HG03135 (cell line): ENCODE data around the gene LCP2.
A peak's percentile ranks its signal among the peaks of the same experiment; 100 is the strongest.

ENCODE experiments used
- ATAC-seq: cut with Tn5 transposase; IDR thresholded peaks from one replicate; pipeline ENCODE4 v1.9.1; 2021; ENCODE audit warnings: mild to moderate bottlenecking, moderate library complexity; ENCODE audit not compliant: unreplicated experiment

LCP2 gene

DNA sequence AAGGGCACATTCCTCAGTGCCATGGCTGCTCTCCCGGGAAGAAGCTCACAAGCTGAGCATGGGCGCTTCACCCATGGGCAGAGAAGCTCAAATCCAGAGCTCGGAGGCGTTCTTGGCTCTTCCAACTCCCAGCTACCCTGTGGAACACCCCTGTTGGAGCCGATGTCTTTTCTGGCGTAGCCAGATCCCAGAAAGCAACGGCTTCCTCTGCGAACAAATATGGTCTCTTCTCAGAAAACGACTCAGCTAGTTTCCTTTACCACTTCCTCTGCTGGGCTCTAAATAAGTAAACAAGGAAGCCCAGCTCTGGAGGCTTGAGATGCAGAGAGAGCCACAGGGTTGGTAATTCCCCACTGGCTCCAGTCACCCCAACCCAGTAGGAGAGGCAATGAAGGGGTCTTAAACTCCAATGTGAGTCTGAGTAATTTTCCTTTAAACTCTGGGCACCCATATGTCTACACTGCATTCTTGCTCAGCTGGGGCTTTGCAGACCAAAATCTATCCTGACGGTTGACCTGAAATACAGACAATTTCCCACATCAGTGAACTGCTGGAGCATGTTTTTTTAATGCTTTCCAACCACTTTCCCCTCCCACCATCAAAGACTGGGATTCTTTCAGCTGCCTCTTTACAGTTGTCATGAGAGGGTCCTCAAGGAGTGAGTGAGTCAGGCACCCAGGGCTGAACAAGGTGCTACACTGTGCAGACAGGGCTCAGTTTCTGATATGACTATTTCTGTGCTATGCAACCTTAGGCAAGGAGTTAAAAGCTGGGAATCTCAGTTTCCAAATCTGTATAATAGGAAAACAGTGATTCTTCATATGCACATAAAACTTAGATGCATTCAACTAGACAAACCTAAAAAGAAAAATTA, at the start of gene LCP2:
LCP2 (minus strand) TSS at position 189 of the 874 bp plus-strand sequence; CDS start at position 23, 166 bp downstream.
- ATAC-seq, result peak; percentile 42

GRCh38 chr5:170347022-170347567, 49.5 kb upstream of the LCP2 start:
- ATAC-seq, result no peak

DNA sequence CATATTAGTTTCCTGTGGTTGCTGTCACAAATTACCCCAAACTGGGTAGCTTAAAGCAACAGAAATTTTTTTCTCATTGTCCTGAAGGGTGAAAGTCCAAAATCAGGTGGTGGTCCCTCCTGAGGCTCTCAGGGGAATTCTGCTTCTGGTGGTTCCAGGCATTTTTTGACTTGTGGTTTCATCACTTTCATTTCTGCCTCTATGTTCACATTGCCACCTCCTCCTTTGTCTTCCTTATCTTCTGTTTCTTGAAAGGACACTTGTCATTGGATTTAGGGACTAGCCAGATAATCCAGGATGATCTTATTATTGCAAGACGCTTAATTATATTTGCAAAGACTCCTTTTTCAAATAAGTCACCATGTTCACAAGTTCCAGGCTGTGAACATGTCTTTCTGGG, 48.4 kb upstream of the LCP2 start:
- ATAC-seq, result no peak

GRCh38 chr5:170343177-170343576, 45.6 kb upstream of the LCP2 start:
- no peak for ATAC-seq

DNA sequence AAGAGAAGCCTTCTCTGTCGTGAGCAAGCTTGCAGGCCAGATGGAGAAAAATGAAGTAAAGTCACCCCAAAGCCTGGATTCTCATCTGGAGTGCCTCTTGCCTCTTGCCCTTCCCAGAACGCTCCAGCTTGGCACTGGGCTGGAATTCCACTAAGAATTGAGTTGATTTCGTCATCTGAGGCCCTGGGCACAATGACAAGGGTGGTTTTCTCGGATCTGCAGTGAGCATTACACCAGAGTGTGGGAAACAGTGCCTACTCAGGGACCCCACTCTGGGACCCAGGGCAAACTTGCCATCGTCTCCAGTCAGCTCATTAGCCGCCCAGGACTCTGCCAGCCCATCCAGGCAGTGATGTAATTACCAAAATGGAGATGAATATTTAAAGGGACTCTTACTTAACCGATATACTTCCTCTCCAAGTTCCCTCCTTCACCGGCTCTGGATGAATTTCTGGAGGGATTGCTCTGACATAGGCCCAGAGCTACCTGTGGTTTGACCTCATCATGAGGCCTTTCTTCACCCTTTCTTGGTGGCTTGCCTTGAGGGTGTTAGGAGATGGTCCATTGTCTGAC, 44.7 kb upstream of the LCP2 start:
- no peak for ATAC-seq

GRCh38 chr5:170341545-170341944, 44.0 kb upstream of the LCP2 start:
- no peak for ATAC-seq

- ATAC-seq, result no peak
Observed at GRCh38 chr5:170339780-170340167, 42.2 kb upstream of the LCP2 start.

DNA sequence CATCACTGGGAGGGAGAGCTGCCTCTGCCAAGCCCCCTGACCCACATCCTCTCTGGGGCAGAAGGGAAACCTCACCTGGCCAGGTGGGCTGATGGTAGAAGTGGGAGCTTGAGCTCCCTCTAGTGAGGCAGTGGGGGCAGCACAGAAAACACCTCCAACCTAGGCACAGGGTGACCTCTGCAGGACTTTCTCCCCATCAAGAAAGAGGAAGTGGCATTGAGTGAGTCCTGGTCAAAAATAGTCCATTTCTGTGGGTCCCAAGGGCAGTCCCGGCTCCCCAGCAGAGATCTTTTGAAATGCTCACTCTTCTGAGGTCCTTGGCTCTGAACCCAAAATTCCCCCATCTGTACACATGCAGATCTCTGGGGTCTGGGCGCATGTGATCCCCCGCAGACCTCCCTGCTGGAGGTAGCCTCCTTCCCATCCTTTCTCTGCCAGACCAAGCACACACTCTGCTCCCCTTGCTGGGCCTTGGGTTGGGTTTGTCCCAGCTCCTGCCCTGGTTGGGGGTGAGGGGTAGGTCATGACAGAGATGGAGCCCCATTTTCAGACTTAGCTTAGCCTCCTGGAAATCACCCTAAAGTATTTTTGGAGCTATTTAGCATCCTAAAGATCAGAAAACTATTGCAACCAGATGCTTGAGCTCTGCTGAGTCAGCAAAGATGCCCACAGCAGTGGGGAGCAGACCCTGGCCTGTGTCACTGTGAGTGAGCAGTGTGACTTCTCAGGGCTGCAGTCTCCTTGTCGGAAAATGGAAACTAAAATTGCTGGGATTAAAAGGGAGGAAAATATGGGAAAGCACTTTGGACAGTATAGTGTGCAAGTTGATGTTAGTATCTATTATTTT, 41.6 kb upstream of the LCP2 start:
- peak; percentile 60 for ATAC-seq

- ATAC-seq, result no peak
Observed at GRCh38 chr5:170338291-170338690, 40.7 kb upstream of the LCP2 start.

DNA sequence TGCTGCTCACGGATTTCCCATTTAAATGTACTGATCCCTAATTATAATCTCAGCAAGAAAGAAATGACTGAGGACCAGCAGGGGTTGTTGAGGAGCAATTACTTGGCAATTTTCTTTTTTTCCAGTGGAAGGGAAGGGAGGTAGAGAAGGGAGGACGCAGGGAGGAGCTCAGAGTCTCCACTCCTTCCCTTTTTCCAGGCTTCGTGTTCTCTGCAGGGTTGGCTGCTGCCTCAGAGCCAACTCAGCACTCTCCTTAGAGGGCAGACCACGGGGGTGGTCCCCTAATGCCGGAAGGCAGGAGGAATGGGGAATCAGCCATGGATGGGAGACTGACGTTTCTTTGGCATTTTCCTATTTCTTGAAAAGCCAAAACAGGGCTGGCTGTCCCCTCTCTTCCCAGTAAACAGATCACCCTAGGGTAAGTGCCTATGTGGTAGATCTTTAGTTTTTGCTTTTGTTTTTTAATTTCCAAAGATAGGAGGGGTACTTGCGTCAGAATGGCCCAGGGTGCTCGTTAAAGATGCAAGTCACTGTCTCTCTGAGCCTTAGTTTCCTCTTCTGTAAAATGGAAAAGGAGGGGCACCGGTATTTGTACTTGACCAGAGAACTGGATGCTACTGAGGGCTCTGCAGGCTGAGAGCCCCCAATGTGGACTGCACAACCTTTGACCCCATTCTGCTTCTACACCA, 39.6 kb upstream of the LCP2 start:
- ATAC-seq, result no peak

- ATAC-seq, result no peak
Observed at GRCh38 chr5:170336065-170336464, 38.5 kb upstream of the LCP2 start.

GRCh38 chr5:170334626-170335025, 37.0 kb upstream of the LCP2 start:
- ATAC-seq, result no peak

GRCh38 chr5:170333161-170333910, 35.8 kb upstream of the LCP2 start:
- no peak for ATAC-seq

GRCh38 chr5:170332058-170332457, 34.5 kb upstream of the LCP2 start:
- no peak for ATAC-seq

GRCh38 chr5:170330568-170331054, 33.0 kb upstream of the LCP2 start:
- ATAC-seq, result no peak

GRCh38 chr5:170329524-170329923, 31.9 kb upstream of the LCP2 start:
- no peak for ATAC-seq

- no peak for ATAC-seq
Observed at GRCh38 chr5:170327829-170328228, 30.3 kb upstream of the LCP2 start.

DNA sequence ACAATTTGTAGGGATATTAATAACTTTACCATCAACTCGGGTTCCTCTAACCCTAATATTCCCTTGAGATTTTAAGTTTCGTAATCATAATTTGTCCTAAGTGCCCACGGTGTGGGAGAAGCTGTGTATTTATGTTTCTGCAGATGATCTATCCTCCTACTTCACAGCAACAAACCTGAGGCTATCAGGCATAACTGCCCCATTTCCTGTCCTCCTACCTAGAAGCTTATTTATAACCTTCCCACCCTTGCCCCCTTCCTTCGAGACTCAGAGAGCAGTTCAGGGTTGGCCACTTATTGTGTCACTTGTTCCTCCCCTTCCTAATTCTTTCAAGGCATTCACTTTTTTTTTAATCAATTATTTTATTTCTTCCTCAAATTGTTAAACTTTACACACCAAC, 29.6 kb upstream of the LCP2 start:
- ATAC-seq, result no peak

GRCh38 chr5:170319301-170319700, 21.7 kb upstream of the LCP2 start:
- no peak for ATAC-seq

GRCh38 chr5:170317499-170317898, 19.9 kb upstream of the LCP2 start:
- no peak for ATAC-seq
